Chondrocyte (in vitro differentiated cells): Measurements from ENCODE around the gene IL15RA. TPM values are rescaled to one million over a fixed set of nuclear protein-coding genes. Genes with fewer than 3 reads are reported as not detected.
"Not testable (repeated sequence)": the region's sequence is repeated elsewhere in the genome, so short reads cannot be mapped to it uniquely, and the experiment has no call there.

Experiments
- DNase-seq: peaks from one replicate; pipeline ENCODE4 v3.0.0; 2021; ENCODE audit warnings: mixed read lengths, low spot score
- H3K27ac Mint-ChIP-seq: one replicate; pipeline ENCODE4 v1.8.0; 2021; ENCODE audit warnings: mild to moderate bottlenecking, moderate library complexity, mixed read lengths; ENCODE audit not compliant: unreplicated experiment
- H3K27me3 Mint-ChIP-seq: 2 replicates; pipeline ENCODE4 v1.8.0; 2021; ENCODE audit warnings: low read depth, mixed read lengths
- H3K36me3 Mint-ChIP-seq: 2 replicates; pipeline ENCODE4 v1.8.0; 2021; ENCODE audit warnings: low read depth, mixed read lengths
- H3K4me1 Mint-ChIP-seq: 2 replicates; pipeline ENCODE4 v1.8.0; 2021; ENCODE audit warnings: low read depth, mild to moderate bottlenecking, mixed read lengths
- H3K4me3 Mint-ChIP-seq: one replicate; pipeline ENCODE4 v1.8.0; 2021; ENCODE audit warnings: mild to moderate bottlenecking, moderate library complexity, mixed read lengths; ENCODE audit not compliant: unreplicated experiment
- H3K9me3 Mint-ChIP-seq: 2 replicates; pipeline ENCODE4 v1.8.0; 2021; ENCODE audit warnings: low read depth, mixed read lengths
- CTCF ChIP-seq: fragments of 200-600 bp; sonication (generic); IDR thresholded peaks from 2 replicates; pipeline ENCODE4 v1.5.0; 2021; ENCODE audit warnings: antibody characterized with exemption, mild to moderate bottlenecking, moderate library complexity
- total RNA-seq: library from RNA; stranded (reverse); gene quantifications from 3 replicates; pipeline ENCODE4 v1.2.1, GENCODE V29; 2021

Gene IL15RA
- total RNA-seq, 1 donor from 2014 or later = 0.65 TPM

DNA sequence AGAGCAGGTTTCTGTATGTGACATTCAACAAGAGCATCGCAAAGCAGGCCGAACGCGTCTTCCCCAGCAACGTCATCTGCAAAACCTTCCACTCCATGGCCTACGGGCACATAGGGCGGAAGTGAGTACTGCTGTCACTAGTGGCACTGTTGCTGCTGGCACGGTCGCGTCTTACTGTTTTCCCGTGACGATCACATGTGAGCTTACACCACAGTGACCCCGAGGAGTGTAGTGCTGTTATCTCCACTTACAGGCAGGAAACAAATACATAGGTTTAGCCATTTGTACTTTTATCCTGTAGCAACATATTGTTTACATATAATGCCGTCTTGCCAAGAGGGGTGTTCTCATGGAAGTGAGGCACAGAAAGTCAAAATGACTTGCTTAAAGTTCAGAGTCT, 61.9 kb downstream of the IL15RA start:
- TF ChIP-seq CTCF = no peak
- Mint-ChIP-seq H3K36me3 (peaks cover 63% of the 10 kb centered on the region), H3K4me3 (no peak overlapping the region), H3K9me3 (no peaks in the 10 kb centered on the region), H3K27me3 (no peaks in the 10 kb centered on the region), H3K27ac (no peak overlapping the region), H3K4me1 (no peaks in the 10 kb centered on the region)
- no peak for DNase-seq

DNA sequence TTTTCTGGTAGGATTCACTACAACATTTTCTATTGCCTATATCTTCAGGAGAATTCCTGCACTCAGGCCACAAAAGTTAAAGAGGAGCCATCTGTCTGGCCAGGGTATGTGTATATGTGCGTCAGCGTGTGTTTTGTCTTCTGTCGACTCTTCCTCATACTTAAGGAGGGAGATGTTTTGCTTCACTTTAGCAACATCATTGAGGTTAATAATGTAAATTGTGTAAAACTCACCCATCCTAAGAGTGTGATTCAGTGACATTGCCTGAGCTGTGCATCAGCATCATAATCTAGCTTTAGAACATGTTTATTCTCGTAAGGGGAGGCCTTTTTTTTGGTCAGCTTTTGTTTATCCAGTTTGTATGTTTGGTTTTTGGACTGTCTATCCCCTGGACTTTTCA, 63.6 kb downstream of the IL15RA start:
- H3K27me3 Mint-ChIP-seq = no peaks in the 10 kb centered on the region
- no peak for DNase-seq
- H3K27ac Mint-ChIP-seq = no peak overlapping the region
- TF ChIP-seq CTCF = no peak
- H3K9me3 Mint-ChIP-seq = no peaks in the 10 kb centered on the region
- H3K36me3 Mint-ChIP-seq = peaks cover 61% of the 10 kb centered on the region
- H3K4me3 Mint-ChIP-seq = no peak overlapping the region
- H3K4me1 Mint-ChIP-seq = no peaks in the 10 kb centered on the region

GRCh38 chr10:5911670-5912069, 65.7 kb downstream of the IL15RA start:
- H3K4me3 Mint-ChIP-seq = no peak overlapping the region
- H3K4me1 Mint-ChIP-seq = no peaks in the 10 kb centered on the region
- peaks cover 50% of the 10 kb centered on the region for H3K36me3 Mint-ChIP-seq
- H3K27ac Mint-ChIP-seq = no peak overlapping the region
- TF ChIP-seq CTCF = no peak
- no peaks in the 10 kb centered on the region for H3K9me3 Mint-ChIP-seq
- DNase-seq = no peak
- H3K27me3 Mint-ChIP-seq = no peaks in the 10 kb centered on the region

DNA sequence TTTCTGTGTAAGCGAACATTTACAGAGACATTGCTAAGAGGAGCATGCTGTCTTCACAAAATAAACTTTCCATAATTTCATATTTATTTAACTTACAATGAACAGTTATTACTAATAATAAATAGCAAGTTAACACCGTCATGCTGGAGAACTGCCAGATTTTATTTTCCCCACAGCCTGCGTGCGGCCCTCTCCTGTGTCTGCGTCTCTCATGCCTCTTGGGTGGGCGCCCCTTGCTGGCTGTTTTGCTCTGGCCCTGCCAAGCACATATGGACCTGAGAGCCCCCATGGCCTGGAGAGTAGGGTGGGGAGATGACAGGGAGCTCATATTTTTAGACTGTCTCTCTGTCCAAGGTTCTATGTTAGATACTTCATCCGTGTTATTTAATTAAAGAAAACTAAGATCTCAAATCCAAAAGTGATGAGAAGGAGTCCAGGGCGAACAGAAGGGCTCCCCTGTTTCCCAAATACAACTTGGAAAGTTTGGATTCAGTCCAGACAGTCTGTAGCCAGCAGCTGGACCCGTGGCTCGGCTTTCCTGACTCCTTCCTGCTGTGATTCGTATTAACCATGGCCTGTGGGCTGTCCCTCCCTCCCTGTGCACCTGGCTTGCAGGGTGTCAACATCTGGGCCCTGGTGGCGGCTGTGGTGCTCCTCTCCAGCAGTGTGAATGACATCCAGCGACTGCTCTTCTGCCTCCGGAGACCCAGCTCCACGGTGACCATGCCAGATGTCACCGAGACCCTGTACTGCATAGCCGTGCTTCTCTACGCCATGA, 66.8 kb downstream of the IL15RA start:
- TF ChIP-seq CTCF = no peak
- Mint-ChIP-seq H3K4me1 (no peaks in the 10 kb centered on the region), H3K27me3 (no peaks in the 10 kb centered on the region), H3K36me3 (peaks cover 43% of the 10 kb centered on the region), H3K4me3 (no peak overlapping the region), H3K9me3 (no peaks in the 10 kb centered on the region), H3K27ac (no peak overlapping the region)
- DNase-seq = no peak

- H3K4me3 Mint-ChIP-seq, H3K4me1 Mint-ChIP-seq, H3K9me3 Mint-ChIP-seq, H3K27me3 Mint-ChIP-seq, DNase-seq, H3K27ac Mint-ChIP-seq: not testable (repeated sequence)
- H3K36me3 Mint-ChIP-seq = peaks cover 32% of the 10 kb centered on the region
These were observed 68.7 kb downstream of the IL15RA start for GRCh38 chr10:5908676-5909075.

DNA sequence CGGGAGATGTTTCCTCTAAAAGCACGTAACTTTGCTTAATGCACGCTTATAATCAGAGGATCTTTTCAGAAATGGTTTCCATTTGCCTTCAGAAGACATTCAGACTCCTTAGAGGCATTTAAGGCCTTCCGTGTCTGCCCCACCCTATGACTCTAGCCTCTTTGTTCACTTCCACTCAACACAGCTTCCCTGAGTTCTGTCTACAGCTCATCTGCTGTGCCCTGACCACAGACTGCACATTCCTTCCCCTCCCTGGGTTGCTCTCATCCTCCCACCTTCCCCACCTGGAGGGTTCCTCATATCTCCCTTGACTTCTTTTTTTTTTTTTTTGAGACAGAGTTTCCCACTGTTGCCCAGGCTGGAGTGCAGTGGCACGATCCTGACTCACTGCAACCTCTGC, 70.7 kb downstream of the IL15RA start:
- TF ChIP-seq CTCF = no peak
- DNase-seq = no peak
- H3K27me3 Mint-ChIP-seq = no peaks in the 10 kb centered on the region
- no peaks in the 10 kb centered on the region for H3K9me3 Mint-ChIP-seq
- no peak overlapping the region for H3K4me3 Mint-ChIP-seq
- H3K27ac Mint-ChIP-seq = no peak overlapping the region
- peaks cover 2% of the 10 kb centered on the region for H3K4me1 Mint-ChIP-seq
- H3K36me3 Mint-ChIP-seq = peaks cover 20% of the 10 kb centered on the region
